NCI-H345 treated with DMSO at 0.1 percent for 48 hours (cell line): Measurements from ENCODE around the gene RANBP3L.

Experiments
- DNase-seq: peaks from one replicate; lab custom pipeline; 2025; ENCODE audit not compliant: unreplicated experiment; lab: John Stamatoyannopoulos, UW

RANBP3L gene

DNA sequence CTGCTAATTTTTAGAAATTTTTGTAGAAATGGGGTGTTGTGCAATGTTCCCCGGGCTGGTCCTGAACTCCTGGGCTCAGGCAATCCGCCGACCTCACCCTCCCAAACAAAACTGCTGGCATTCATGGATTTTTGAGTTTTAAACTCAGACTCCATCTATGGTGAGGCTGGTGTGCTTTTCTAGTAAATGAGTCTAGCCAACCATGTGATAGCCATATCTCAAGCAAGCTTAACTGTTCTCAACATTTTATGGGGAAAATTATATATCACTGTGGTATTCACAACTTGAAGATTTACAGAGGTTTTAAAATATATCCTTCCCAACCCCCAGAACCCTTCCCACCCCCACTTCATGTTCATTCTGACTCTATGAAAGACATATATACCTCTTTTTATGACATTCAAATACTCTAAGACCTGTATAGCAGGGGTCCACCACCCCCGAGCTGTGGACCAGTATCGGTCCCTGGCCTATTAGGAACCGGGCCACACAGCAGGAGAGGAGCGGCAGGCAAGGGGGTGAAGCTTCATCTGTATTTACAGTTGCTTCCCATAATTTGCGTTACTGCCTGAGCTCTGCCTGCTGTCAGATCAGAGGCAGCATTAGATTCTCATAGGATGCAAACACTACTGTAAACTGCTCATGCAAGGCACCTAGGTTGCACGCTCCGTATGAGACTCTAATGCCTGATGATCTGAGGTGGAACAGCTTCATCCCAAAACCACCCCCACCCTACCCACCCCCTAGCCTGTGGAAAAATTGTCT is 55.5 kb downstream of the RANBP3L start:
- no peak for DNase-seq

DNA sequence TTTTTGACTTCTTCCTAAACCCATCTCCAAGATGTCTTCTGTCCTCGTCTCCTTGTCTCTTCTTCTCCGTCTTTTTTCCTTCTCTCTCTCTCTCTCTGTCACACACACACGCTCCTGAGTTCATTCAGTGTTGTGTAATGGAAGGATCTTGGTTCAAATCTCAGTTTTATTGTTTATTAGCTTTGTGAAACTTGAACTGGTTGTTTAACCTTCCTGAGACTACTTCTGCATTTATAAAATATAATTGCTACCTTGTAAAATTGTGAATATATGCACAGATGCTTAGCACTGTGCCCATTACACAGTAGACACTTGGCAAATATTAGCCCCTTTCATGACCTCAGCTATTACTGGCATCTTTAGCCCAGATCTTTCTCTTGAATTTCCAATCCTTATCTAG is 57.6 kb downstream of the RANBP3L start:
- DNase-seq = no peak

DNA sequence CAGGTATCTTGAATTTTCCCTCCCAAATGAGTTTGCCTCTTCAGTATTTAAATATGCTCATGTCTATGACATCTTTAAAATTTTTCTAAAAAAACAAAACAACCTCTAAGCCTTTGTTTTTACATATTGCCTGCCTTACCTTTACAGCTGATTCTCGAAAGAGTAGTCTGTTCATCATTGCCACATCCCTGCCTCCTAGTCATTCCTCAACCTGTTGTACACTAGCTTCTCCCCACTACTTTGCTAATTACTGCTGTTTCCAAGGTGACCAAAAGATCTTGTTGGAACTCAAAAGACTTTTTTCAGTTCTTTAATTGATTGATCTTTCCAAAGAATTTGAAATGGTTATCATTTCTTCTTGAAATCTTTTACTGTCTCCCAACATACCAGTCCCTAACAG is 58.0 kb downstream of the RANBP3L start:
- DNase-seq = no peak

DNA sequence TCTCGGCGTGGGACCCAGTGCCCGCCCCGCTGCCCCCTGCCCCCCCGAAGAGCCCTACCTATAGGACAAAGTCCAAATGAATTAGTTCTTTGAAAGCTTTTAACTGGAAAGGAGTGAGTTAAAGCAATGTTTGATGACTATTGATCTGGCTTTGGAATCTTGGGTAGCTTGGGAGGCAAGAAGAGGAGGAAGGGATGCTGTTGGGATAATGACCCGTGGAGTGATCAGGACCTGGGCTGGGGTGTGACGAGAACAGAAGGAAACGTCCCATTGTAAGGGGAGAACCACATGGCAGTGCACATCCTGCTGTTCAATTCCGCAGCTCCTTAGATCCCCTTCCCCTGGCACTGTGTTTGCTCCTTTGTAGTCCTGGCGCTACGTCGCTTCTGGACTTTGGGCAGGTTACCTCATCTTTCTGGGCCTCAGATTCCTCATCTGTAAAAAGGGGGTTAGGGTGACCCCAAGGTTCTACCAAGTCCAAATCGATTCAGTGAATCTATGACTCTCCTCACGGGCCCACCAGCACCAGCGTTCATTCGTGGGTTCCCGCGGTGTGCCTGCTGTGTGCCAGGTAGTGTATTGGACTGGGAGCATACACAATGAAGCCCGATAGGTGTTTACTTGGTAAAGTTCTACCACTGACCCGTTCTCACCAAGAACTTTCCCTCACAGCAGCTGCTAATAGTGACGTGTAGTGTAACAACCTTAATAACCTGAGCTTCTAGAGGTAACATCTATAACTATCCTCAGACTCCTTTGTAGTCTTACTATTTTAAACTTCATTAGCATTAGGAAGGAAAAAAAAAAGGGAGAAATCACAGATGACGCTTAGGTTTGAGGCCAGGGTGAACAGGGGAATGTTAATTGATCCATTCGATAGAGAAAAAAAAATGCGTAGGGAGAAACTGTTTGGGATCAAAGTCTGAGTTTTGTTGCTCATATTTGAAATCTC is 58.9 kb downstream of the RANBP3L start:
- DNase-seq = no peak

DNA sequence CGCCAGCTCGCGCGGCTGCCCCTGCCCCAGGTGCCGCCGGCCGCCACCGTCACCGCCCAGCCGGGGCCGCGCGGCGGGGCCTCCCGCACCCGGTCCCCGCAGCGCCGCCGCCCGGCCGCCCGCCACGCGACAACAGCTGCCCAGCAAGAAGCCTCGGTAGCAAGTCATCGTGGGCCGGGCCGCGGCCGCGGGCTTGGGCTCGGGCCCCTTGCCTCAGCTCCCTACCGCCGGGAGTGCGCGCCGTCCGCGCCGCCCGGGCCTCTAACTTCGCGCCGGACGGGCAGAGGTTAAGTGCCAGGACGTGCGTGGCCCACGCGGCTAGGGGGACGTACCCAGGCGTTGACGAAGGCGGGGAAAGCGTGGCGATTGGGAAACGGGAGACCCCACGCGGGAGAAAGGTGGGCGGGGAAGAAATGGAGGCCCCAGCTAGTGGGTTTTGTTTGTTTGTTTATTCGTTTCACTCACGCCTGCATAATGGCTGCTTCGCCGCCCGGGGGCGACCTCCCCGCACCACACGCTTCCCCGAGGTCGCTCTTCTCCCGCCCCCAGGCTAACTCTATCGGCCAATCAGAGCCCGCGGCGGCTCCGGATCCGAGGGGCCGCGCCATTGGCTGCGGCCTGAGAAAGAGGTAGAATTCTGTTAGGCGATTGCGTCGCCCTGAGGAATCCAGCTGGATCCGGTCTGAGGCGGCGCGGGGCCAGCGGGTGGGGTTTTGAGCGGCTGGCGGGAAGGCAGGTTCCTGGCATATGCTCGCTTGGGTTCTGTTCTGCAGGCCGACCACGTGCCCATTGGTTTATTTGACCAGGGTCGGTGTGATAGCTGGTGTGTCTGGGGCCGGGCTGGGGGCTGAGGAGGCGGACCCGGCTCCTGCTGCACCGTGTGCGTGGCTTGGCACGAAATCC is 59.8 kb downstream of the RANBP3L start, which contains the start of gene NADK2:
NADK2 (minus strand) TSS at position 295 of the 903 bp plus-strand sequence; CDS start at position 168, 127 bp downstream.
- DNase-seq = peak; percentile 78

DNA sequence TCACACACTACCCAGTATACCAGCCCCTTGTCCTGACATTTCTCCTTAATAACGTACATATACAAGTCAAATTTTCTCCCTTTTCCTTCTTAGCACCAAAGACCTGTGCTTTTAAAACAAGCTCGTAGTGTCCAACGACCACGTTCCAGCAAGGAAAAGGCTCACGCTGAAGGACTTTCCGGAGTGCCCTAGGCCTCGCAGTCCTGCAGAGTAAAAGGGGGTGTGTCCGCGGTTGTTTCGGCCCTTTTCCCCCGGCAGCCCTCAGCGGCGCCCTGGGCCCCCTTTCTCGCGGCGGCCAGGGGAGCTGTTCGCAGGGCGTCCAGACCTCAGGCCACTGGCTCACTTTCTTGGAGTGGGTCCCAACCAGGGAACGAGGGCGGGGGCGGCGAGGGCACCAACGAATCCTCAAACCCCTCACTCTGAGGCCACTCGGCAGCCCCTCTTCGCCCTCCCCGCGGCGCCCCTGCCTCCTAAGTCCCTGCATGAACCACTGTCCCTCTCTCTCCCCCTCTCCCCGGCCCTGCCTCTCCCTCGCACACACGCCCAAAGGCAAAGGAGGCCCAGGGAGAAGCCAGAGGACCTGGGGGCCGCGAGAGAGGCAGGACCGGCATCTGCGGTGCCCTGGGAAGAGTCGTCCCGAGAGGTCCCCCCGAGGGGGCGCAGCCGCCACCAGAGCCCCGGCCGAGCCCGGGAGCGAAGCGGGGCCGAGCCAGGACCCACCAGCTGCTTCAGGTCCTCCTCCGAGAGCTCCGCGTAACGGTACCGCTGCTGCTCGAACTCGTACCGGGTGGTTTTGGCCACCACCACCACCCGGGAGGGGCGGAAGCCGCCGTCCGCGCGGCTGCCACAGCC is 60.7 kb downstream of the RANBP3L start:
- DNase-seq = no peak

DNA sequence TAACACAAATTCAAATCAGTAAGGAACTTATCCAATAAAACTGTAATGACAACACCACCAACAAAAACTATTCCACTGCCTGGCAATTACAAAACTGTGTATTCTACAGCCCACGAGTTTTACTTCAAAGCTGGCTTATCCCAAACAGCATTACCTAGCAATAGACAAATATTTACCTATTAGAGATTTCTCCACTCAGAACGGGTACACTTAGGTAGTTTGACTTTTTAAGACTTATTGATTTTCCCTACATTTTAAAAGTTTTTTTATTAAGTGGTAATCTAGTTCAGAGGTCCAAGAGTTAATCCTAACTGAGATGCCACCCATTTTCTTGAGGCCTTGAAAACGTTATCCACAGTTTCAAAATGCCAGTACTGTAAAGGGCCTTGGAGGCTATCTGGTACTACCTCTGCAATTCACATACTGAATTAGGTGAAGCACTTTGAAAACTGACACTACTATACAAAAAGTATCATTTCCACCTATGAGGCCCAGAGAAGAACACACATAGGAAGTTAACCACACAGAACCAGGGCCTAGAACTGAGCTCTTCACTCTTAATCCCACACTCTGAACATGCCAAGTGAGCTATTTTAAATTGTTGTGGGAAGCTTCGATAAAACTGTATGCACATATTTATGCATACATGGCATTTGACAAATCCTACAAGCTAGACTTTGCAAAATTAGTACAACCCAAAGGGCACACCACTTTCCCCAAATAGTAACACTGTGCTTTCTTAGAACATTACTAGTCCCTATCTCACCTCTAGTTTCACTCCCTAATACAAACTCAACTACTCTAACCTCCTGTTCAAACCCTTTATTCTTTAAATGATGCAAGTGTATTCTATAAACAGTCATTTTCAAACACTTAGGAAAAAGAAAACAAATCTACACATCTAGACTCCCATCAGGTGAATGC is 62.1 kb downstream of the RANBP3L start:
- DNase-seq = no peak

DNA sequence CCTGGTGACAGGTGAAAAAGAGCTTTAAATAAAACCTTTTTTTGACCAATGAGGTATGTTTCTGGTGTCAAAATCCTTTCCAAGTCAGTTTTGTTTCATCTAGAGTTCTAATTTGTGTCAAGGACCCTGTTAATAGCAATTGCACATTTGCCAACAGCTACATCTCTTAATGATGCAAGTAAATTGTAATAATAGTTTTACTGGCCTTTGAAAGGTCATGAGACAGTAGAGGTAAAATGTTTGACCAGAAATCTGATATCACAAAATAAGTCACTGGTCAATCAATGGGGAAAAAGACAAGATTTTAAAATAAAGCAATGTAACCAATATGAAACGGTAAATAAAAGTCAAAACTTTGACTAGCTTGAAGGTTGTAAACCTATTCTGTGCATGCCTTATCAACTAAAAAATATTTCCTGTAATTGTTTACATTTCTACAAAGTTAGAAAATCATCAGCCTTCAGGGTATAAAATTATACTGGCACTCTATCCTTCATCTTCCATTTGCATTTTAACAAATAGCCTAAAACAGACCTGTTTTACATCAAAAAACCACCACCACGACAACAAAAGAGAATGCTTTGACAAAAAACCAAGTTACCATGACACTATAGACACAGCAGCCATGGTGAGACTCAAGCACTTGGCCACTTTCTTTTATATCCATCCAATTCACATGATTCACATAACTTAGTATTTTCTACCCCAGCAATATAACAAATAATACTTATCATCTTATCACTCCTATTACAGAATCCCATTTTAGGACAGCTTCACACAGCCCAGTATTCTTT is 63.0 kb downstream of the RANBP3L start:
- no peak for DNase-seq

DNA sequence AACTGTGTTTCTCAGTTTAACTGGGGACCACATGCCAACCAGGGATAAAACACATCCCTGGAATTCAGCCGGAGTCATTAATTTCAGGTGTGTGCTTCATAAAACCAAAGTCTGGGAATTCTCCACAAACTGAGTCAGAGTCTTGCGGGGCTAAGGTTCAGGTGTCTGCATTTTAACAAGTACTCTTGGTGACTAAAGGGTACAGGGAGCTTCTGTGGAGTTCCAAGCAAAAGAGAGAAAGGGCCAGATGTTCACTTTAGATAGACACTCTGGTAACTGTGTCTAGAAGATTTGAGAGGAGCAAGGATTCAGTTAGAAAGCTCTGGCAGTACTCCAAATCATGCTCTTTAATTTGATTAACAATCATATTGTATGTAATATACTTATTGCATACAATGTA is 64.0 kb downstream of the RANBP3L start:
- no peak for DNase-seq

DNA sequence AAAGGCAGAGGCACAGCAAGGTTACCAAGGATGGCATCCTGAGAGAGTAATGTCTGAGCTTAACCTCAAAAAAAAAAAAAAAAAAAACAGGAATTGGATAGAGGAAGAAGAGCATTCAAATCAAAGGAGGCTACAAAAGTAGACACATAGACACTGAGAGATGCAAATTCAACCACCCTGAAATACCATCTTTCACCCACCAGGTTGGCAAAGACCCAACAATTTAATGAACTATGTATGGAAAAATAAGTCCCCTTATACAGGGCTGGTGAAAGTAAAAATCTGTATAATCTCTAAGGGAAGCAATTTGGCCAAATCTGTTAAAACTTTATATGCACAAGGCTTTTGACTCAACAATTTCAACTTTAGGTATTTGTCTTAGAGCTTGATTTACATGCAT is 64.9 kb downstream of the RANBP3L start:
- no peak for DNase-seq

DNA sequence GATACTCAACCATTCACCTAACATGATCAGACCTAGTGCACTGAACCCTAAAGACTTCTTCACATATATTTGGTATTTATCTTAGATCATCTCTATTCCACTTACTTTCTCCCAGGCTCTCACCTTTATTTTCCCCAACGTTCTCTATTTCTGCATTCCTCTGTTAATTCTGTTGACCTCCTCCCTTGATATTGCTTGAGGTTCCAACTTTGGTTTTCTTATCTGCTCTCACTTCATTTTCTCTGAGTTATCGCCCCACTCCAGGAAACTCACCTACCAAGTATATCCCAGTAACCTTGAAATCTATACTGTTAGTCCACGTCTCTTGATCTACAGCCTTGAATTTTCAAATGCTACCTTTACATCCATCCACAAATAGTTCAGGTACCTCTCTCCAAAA is 69.2 kb downstream of the RANBP3L start:
- no peak for DNase-seq

DNA sequence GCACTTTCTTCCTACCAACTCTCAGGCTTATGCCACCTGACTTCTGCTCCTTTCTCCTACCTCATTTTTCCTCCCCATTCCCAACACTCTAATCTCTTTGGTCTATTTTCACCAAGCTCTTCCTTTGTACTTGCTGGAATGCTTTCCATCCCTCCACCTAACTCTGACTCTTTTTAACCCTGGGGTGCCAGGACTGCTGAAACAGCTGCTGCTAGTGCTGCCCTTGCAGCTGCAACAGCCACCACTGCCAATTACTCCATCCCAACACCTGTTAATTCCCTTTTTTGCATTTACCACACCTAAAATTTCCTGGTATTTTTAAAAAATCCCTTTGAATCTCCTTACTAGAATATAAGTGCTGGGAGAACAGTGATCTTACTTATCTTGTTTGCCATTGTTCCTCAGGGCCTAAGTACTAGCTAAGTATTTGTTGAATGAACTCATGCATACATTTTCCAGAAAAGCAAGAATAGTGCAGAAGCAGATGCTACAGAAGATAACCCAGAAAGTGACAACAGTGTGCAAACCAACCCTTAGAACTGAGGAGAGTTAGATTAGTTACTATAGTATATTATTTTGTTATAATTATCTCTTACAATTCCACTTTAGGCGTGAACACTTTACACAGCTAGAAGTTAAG is 71.4 kb downstream of the RANBP3L start:
- no peak for DNase-seq

DNA sequence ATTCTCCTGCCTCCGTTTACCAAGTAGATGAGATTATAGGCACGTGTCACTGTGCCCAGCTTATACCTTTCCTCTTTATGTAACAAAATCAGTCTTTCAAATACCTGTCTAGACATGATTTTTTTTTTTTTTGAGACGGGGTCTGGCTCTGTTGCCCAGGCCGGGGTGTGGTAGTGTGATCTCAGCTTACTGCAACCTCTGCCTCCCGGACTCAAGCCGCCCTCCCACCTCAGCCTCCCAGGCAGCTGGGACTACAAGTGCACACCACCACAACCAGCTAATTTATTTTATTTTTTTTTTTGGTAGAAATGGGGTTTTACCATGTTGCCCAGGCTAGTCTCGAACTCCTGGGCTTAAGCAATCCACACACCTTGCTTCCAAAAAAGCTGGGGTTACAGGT is 73.2 kb downstream of the RANBP3L start:
- no peak for DNase-seq

DNA sequence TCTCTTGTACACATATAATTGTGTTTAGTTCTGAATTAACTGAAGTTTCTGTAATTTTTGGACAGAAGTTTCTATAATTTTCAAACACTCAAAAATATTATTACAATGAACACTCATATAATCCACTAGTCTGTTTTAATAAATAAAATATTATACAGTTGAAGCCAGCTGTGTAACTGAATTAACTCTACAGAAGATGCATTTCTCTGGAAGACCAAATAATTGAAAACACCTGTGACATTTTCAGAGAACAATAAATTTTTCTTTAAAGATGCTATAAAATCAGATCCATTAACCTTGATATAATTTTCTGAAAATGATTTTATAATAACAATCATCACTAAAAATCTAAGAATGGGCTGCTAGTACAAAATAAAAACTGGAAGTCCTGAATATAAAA is 74.7 kb downstream of the RANBP3L start:
- DNase-seq = no peak

DNA sequence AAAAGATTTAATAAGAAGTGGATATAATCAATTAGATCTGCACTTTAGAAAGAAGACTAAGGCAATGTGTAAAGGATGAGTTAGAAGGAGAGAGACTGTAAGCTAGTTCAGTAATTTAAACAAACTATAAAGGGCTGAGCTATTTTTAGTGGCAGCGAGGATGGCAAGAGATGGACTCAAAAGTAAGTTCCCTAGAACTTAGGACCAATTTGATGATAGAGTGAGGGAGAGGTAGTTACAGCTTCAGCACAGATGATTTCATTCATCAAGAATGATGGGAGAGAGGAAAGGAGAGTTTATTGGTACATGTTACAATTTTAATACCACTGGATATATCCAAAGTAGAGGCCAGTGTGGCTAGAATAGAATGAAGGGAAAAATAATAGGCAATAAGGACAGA is 79.1 kb downstream of the RANBP3L start:
- no peak for DNase-seq

DNA sequence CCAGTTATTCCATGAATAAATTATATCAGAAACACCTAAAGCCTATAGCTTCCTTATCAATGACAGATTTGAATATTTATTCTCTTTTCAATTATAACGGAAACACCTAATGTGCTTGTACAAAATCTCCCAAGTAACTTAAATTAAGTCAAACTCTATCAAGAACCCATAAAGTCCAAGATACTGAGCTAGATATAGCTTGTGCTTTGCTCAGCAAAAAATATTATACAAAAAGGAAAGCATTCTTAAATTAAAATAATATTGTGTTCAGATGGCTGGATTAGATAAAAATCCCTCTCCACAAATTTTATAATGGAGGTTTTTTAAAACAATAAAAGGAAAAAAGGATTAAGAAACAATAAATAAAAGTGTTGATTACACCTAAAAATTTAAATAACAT is 83.7 kb downstream of the RANBP3L start:
- no peak for DNase-seq

DNA sequence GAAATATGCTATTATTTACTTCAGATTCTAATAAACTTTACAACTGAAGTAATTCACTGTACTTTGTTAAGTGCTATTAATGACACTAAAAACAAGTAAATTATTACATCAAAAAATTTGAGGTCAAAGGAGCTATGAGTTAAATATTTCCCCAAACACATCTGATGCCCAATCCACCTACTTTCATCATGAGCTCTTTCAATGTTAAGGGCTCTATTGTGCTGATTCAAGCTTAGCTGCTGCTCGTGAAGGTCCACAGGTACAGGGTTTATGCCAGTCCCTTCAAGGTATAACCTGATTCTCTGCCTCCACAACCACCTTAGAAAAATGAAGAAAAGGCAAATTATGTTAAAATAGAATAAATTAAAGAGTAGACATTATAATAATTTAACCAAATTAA is 84.1 kb downstream of the RANBP3L start:
- no peak for DNase-seq

DNA sequence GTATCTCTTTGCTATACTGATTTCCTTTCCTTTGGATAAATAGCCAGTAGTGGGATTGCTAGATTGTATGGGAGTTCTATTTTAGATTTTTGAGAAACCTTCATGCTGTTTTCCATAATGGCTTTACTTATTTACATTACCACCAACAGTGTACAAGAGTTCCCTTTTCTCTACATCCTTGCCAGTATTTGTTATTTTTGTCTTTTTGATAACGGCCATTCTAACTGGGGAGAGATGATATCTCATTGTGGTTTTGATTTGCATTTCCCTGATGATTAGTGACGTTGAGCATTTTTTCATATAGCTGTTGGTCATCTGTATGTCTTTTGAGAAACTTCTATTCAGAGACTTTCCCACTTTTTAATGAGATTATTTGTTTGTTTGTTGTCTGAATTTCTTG is 85.8 kb downstream of the RANBP3L start:
- no peak for DNase-seq
